Measurements from ENCODE around the gene ANAPC7. TPM values are rescaled to one million over a fixed set of nuclear protein-coding genes. Genes with fewer than 3 reads are reported as not detected.

The ANAPC7 gene
- 52.1 to 59.3 TPM (median 58.1 TPM) in 5 replicates for total RNA-seq (2022; extraction: Qiagen RNA extraction; ENCODE audit: low read depth)

GRCh38 chr12:110403146-110403975 is at the start of gene ANAPC7:
Gene ANAPC7 (minus strand): TSS chr12:110403708. CDS start chr12:110403627, 81 bp downstream.

GRCh38 chr12:110449799-110450497 is 46.4 kb upstream of the ANAPC7 start, which contains the start of gene ARPC3:
Gene ARPC3 (minus strand): TSS chr12:110450337. CDS start chr12:110450260, 77 bp downstream.

Other genes with a start within 250 kb of the ANAPC7 start
- gene ATP2A2, start 122.5 kb downstream of the ANAPC7 start, total RNA-seq (2022; extraction: Qiagen RNA extraction; ENCODE audit: low read depth), result 298 to 377 TPM (median 359 TPM) in 5 replicates
- gene ARPC3, start 46.6 kb upstream of the ANAPC7 start, total RNA-seq (2022; extraction: Qiagen RNA extraction; ENCODE audit: low read depth), result 418 to 687 TPM (median 460 TPM) in 5 replicates
- 23.9 to 37.1 TPM (median 35.0 TPM) in 5 replicates for gene GPN3, start 64.5 kb upstream of the ANAPC7 start, total RNA-seq (2022; extraction: Qiagen RNA extraction; ENCODE audit: low read depth)
- 16.4 to 23.2 TPM (median 20.8 TPM) in 5 replicates for gene FAM216A, start 65.1 kb upstream of the ANAPC7 start, total RNA-seq (2022; extraction: Qiagen RNA extraction; ENCODE audit: low read depth)
- 135 to 153 TPM (median 148 TPM) in 5 replicates for gene VPS29, start 98.4 kb upstream of the ANAPC7 start, total RNA-seq (2022; extraction: Qiagen RNA extraction; ENCODE audit: low read depth)
- gene RAD9B, start 98.6 kb upstream of the ANAPC7 start, total RNA-seq (2022; extraction: Qiagen RNA extraction; ENCODE audit: low read depth), result 0.08 to 0.46 TPM (median 0.20 TPM) in 5 replicates
- 18.0 to 25.2 TPM (median 22.3 TPM) in 5 replicates for gene PPTC7, start 179.6 kb upstream of the ANAPC7 start, total RNA-seq (2022; extraction: Qiagen RNA extraction; ENCODE audit: low read depth)
- 25.4 to 38.2 TPM (median 32.2 TPM) in 5 replicates for gene TCTN1, start 210.4 kb upstream of the ANAPC7 start, total RNA-seq (2022; extraction: Qiagen RNA extraction; ENCODE audit: low read depth)